ENCODE measurements around the gene SLC16A4.

Gene SLC16A4

DNA sequence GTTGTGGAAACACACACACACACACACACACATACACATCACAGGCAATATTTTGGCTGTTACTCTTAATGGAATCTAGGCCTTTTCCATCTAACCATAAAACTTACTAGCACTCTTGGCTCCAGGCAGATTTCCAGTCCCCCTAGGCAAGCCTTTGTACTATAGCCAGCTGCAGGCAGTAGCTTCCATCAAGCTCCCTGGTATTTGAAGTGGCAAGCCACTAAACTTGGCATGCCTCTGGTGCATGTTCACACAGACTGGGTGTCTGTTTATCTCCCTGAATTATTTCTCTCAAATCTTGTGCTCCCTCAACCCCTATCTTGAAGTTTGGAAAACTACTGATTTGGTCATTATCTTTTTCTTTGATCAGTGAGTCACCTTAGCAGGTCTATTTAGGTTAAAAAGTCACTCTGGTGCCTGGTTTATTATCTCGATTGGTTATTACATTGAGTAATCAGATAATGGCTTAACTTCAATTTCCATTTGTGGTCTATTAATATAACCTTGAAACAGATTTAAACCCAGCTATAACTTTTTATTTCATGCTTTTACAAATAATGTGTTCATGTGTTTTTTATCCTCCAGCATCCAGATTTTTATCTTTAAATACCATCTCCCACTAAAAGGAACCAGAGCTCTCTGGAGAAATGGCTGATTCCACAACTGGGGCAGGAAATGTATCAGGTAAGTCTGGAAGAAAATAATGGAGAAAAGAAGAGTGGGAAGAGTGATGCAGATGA is 54.4 kb downstream of the SLC16A4 start:
- DNase-seq (ENCODE audit: low read depth), result no peak
- TF ChIP-seq CTCF (conservative IDR thresholded peaks at IDR 0.05; ENCODE audit: control insufficient read depth, insufficient read depth, low read depth, low read length), result no peak
- no peak overlapping the region for H3K4me3 ChIP-seq (ENCODE audit: control insufficient read depth, low read depth, low read length)

DNA sequence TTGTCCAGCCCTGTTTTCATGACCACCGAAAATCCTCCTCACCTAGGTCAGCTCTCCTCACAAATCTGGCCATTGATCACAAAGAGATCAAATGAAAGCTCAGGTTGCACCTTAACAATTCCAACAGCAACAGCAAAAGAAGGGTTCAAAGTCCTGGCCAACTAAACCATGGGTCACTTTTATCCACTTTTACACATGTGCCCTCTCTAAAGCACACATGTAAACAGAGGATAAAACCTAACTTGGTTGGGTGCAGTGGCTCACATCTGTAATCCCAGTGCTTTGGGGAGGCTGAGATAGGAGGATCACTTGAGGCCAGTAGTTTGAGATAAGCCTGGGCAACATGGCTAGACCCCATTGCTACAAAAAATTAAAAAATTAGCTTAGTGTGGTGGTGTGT is 55.6 kb downstream of the SLC16A4 start:
- TF ChIP-seq CTCF (conservative IDR thresholded peaks at IDR 0.05; ENCODE audit: control insufficient read depth, insufficient read depth, low read depth, low read length), result no peak
- H3K4me3 ChIP-seq (ENCODE audit: control insufficient read depth, low read depth, low read length), result no peak overlapping the region
- DNase-seq (ENCODE audit: low read depth), result no peak

DNA sequence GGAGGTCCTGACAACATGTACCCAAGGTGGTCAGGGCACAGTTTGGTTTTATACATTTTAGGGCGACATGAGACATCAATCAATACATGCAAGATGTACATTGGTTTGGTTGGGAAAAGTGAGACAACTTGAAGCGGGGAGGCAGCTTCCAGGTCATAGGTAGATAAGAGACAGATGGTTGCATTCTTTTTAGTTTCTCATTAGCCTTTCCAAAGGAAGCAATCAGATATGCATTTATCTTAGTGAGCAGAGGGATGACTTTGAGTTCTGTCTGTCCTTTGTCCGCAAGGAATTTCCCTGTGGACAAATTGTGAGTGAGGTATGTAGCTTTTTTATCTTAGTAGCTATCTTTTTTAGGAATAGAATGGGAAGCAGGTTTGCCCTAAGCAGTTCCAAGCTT is 62.1 kb downstream of the SLC16A4 start:
- DNase-seq (ENCODE audit: low read depth), result no peak
- no peak for TF ChIP-seq CTCF (conservative IDR thresholded peaks at IDR 0.05; ENCODE audit: control insufficient read depth, insufficient read depth, low read depth, low read length)
- no peak overlapping the region for H3K4me3 ChIP-seq (ENCODE audit: control insufficient read depth, low read depth, low read length)

GRCh38 chr1:110328274-110328673 is 62.6 kb downstream of the SLC16A4 start:
- no peak for DNase-seq (ENCODE audit: low read depth)
- TF ChIP-seq CTCF (conservative IDR thresholded peaks at IDR 0.05; ENCODE audit: control insufficient read depth, insufficient read depth, low read depth, low read length), result no peak
- H3K4me3 ChIP-seq (ENCODE audit: control insufficient read depth, low read depth, low read length), result no peak overlapping the region

DNA sequence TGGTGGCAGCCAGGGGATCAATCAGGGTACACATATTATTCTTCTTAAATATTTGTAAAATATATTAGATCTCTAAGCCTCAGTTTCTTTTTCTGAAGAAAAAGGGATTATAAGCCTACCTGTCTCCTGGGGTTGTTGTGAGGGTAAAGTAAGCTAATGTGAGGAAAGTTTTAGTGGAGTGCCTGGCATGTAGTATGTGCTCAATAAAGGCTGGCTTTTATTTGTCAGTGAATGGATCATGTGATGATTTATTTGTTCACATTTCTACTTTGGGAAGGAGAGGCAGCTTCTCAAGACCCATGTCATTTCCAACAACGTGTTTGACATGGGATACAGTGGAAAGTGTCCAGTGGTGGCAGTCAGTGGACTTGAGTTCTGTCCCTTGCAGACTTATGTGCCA is 64.0 kb downstream of the SLC16A4 start:
- no peak for TF ChIP-seq CTCF (conservative IDR thresholded peaks at IDR 0.05; ENCODE audit: control insufficient read depth, insufficient read depth, low read depth, low read length)
- no peak for DNase-seq (ENCODE audit: low read depth)
- no peak overlapping the region for H3K4me3 ChIP-seq (ENCODE audit: control insufficient read depth, low read depth, low read length)

DNA sequence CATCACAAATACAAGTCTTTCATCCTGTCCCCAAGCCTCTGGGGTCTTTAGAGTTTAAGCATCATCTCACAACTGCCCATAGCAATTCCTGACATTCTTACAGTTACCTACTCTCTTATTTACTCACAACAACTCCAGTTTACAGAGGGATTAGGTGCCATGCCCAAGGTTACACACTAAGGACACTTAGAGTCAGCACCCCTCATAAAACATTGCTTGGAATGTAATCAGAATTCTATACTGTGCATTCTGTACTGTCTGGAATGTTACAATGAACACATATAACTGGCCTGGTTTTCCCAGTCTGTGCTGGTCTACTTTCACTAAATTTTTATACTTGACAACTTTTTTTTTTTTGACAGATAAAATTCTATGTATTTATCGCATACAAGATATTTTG is 66.2 kb downstream of the SLC16A4 start:
- H3K4me3 ChIP-seq (ENCODE audit: control insufficient read depth, low read depth, low read length), result no peak overlapping the region
- DNase-seq (ENCODE audit: low read depth), result no peak
- TF ChIP-seq CTCF (conservative IDR thresholded peaks at IDR 0.05; ENCODE audit: control insufficient read depth, insufficient read depth, low read depth, low read length), result no peak

DNA sequence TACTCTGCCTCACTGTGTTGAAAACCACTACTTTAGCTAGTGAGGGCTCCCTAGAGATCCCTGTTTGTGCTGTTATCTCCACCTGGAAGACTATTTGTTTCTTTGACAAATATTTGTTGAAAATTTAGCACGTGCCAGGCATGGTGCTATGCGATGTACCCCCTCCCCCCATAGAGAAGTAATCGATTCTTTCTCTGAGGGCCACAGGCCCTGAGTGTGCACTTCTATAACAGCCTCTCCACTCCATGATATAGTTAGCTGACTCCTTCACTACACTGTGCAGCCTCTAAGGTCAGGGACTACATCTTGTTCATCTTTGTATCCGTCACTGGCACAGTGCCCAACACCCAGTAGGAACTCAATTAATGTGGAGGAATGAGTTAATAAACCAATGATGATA is 69.0 kb downstream of the SLC16A4 start:
- no peak for TF ChIP-seq CTCF (conservative IDR thresholded peaks at IDR 0.05; ENCODE audit: control insufficient read depth, insufficient read depth, low read depth, low read length)
- no peak for DNase-seq (ENCODE audit: low read depth)
- H3K4me3 ChIP-seq (ENCODE audit: control insufficient read depth, low read depth, low read length), result no peak overlapping the region
